GM10266 (cell line): ENCODE data around the gene SLC38A9.

Source experiments
- DNase-seq: peaks from one replicate; pipeline ENCODE4 v3.0.0; 2012; ENCODE audit errors: extremely low spot score
- CTCF ChIP-seq: IDR thresholded peaks from 2 replicates; pipeline ENCODE4 v1.5.1; 2012; ENCODE audit warnings: mild to moderate bottlenecking, low read depth; ENCODE audit not compliant: control insufficient read depth, insufficient read depth; ENCODE audit errors: missing control alignments

SLC38A9 gene

GRCh38 chr5:55584398-55585205 is 127.5 kb downstream of the SLC38A9 start:
- no peak for TF ChIP-seq CTCF
- DNase-seq: no peak

GRCh38 chr5:55583578-55583977 is 128.5 kb downstream of the SLC38A9 start:
- no peak for TF ChIP-seq CTCF
- DNase-seq: no peak

GRCh38 chr5:55582256-55582655 is 129.9 kb downstream of the SLC38A9 start:
- no peak for DNase-seq
- TF ChIP-seq CTCF: no peak

- no peak for TF ChIP-seq CTCF
- no peak for DNase-seq
These were observed 132.1 kb downstream of the SLC38A9 start for GRCh38 chr5:55580042-55580441.

- DNase-seq: no peak
- no peak for TF ChIP-seq CTCF
These were observed 133.4 kb downstream of the SLC38A9 start for GRCh38 chr5:55578771-55579170.

- no peak for DNase-seq
- TF ChIP-seq CTCF: no peak
These were observed 134.6 kb downstream of the SLC38A9 start for GRCh38 chr5:55577353-55578060.

- DNase-seq: no peak
- no peak for TF ChIP-seq CTCF
These were observed 135.5 kb downstream of the SLC38A9 start for GRCh38 chr5:55576661-55577060.
